ENCODE measurements around the gene NTNG2.

The NTNG2 gene

GRCh38 chr9:132274861-132275260, 113.0 kb downstream of the NTNG2 start:
- no peak for TF ChIP-seq CTCF (conservative IDR thresholded peaks at IDR 0.05)
- H3K27ac ChIP-seq = peak overlapping the region; percentile 47

- TF ChIP-seq CTCF (conservative IDR thresholded peaks at IDR 0.05) = no peak
- H3K27ac ChIP-seq = peak overlapping the region; percentile 8; the same call in 1 of the 2 replicates
Measured at GRCh38 chr9:132283165-132283564, 121.3 kb downstream of the NTNG2 start.

- no peak overlapping the region for H3K27ac ChIP-seq
Measured at GRCh38 chr9:132283863-132284262, 122.0 kb downstream of the NTNG2 start.

GRCh38 chr9:132287256-132287760, 125.5 kb downstream of the NTNG2 start:
- no peak for TF ChIP-seq CTCF (conservative IDR thresholded peaks at IDR 0.05)
- H3K27ac ChIP-seq = peak overlapping the region; percentile 61

More at GRCh38 chr9:132283863-132284262, 122.0 kb downstream of the NTNG2 start:
- no peak for TF ChIP-seq CTCF (conservative IDR thresholded peaks at IDR 0.05)

GRCh38 chr9:132288361-132288760, 126.5 kb downstream of the NTNG2 start:
- peak overlapping the region; percentile 61 for H3K27ac ChIP-seq

GRCh38 chr9:132288966-132289365, 127.1 kb downstream of the NTNG2 start:
- no peak for TF ChIP-seq CTCF (conservative IDR thresholded peaks at IDR 0.05)
- peak overlapping the region; percentile 61 for H3K27ac ChIP-seq

More at GRCh38 chr9:132288361-132288760, 126.5 kb downstream of the NTNG2 start:
- TF ChIP-seq CTCF (conservative IDR thresholded peaks at IDR 0.05) = no peak

- TF ChIP-seq CTCF (conservative IDR thresholded peaks at IDR 0.05) = no peak
- H3K27ac ChIP-seq = no peak overlapping the region
Measured at GRCh38 chr9:132293145-132293721, 131.4 kb downstream of the NTNG2 start.
